GM11168 (cell line): ENCODE measurements around the gene OTOGL.
"Not testable (repeated sequence)": the region's sequence is repeated elsewhere in the genome, so short reads cannot be mapped to it uniquely, and the experiment has no call there.

ENCODE experiments used
- in situ Hi-C: fragments of 300-500 bp; cut with MboI; formaldehyde crosslinking; loops from one replicate; pipeline ENCODE4 v1.12.0; 2022; ENCODE audit warnings: low sequenced_read_pairs; ENCODE audit not compliant: unreplicated experiment

The OTOGL gene

DNA sequence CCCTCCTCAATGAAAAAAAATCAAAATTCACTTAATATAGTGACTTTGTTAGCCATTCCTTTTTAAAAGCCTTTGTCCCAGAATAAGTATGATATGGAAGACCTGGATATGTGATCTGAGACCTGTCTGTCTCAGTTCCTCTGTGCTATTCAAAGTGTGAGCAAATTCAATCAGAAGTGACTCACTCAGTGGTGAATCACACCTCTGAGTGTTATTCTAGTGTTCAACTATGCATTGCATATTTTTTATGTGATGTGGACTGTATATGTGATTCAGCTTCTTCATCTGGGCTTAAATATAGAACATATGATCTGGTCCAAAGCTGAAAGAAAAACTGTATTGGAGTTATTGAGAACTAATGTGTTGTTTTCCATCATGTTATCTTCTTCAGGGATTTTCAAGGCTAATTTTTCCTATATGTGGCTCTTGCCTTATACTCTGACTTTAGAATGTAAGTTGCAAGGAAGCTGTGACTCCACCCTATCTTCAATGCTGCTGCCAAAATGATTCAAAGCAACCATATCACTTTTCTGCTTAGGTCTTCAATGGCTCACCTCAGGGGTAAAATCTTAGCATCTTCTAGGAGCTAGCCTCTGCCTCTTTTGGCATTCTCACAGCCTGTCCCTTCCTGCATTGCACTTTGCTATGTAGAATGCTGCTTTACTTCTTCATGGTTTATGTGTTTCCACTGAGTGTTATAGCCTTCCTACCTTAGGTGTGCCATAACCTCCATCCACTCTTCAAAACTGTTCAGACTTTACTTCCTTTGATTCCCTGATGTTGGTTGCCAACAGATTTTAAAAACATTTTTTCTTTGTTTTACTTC is 169.8 kb downstream of the OTOGL start:
- in situ Hi-C loops: loop anchor here (10.0 kb wide), 1 partner anchor 84 kb away; no protein-coding TSS in a partner anchor

DNA sequence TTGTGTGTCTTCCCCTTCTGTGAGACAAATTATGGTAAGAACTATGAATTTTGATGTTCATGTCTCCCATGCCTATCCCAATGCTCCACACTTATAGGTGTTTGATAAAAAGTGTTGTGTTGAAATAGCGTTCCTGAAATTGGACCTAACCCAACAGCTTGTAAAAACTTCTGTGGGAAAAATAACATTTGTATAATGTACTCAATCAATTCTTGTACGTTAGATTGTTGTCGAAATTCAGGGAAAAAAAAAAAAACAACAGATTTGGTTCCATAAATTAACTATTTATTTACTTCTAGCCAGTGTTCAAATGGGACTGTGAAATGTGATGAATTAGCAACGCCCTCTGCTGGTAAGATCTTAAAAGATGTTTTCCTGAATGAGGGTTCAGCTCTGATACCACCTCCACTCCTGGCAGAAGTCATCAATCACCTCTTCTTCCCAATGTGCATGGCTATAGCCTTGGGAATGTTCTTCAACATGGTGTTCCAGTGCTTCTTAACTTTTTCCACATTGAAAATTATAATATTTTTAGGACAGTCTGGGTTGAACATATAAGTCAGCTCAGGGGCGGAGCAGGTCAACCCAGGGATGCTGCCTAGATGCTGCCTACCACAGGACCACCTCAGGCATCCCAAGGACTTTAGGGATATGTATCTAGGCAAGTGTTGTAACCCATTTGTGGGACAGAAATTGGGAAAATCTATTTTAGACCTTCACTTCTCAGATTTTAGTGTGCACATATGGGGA is 170.6 kb downstream of the OTOGL start:
- in situ Hi-C loops: loop anchor here (10.0 kb wide), 1 partner anchor 85 kb away; no protein-coding TSS in a partner anchor

DNA sequence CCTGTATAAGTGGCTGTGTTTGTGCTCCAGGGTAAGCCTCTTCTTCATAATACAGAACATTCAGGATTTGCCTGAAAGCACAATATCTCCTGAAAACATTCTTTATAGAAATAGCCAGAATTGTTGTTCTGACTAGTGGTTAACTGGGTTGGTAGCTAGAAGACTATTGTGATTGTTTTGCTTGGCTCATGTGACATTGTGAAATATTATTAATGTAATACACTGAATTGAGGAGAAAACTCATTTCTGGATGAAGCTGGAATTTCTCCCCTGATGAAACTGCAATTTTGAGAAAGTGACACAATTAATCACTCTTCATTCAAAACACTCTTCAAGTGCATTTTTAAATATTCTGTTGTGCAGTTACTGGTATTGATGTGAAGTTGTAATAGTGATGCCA is 172.4 kb downstream of the OTOGL start:
- in situ Hi-C loops: no loop called here

DNA sequence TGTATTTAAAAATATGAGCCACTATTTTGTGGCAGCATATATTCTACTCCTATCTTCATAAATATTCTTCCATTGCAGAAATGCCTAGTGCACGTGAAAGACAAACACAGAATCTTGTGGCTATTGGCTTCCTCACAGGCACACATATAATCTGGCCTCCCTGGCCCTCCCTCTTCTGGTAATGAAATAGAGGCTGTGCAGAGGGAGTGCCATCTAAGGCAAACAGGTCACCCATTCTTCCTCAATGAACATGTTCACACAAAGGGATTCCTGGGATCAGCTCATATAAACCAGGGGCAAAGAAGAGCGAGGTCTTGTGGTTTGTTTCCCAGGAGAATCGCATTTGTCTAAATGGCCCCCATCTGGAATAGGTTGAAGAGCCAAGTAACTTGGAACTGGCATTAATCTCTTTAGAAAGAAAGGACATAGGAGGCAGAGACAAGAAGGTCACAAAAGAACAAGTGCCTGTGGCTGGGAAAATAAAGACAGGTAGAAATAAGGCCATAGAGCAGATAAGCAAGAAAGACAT is 173.1 kb downstream of the OTOGL start:
- in situ Hi-C loops: no loop called here

DNA sequence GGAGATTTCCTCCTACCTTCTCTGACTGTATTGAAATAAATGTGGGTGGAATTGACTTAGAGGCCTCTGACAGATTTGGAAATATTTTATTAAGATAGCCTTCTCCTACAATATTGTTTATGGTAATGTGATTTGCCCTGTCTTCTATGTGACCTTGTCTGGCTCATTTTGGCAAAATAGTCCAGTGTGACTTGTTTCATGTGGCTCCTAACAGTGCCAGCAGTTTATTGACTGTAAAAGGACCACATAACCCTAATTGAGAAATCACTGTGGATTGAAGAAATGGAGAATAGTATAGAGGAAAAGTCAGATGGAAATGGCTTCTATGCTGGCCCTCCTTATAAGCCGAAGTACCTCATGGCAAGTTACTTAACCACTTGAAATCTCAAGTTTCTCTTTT is 173.8 kb downstream of the OTOGL start:
- in situ Hi-C loops: no loop called here

DNA sequence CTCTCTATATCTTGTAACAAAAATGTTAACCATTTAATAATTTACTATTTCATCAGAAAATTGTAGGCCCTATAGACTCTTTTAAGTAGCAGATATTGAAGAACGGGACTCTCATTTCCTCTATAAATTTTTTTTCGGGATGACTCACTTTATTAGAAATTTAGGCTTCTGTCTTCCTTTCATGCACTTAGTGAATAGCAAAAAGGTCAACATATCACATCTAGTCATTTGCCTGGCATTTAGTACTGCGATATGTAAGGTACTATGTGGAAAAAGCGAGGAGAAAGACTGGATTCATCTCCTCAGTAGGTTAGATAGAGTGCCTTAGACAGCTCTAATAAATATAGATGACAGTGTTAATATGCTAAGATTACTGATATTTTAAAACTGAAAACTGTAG is 178.4 kb downstream of the OTOGL start:
- in situ Hi-C loops: no loop called here

DNA sequence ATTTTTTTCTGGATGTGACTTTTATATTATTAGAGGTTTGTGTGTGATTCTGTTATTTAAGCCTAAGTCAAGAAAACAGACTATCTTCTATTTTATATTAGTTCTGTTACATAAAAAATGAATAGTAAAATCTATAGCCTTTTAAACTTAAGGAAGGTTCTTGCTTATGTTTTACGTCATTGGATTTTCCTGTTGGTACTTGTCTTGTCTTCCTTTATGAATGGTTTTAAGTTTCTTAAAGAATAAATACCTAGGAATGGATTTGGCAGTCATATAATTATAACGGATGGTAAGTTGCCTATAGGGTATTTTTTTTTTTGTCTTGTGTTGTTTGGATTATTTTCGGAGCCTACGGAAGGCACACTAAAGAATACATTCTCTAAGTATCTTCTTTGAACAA is 182.9 kb downstream of the OTOGL start:
- in situ Hi-C loops: no loop called here

DNA sequence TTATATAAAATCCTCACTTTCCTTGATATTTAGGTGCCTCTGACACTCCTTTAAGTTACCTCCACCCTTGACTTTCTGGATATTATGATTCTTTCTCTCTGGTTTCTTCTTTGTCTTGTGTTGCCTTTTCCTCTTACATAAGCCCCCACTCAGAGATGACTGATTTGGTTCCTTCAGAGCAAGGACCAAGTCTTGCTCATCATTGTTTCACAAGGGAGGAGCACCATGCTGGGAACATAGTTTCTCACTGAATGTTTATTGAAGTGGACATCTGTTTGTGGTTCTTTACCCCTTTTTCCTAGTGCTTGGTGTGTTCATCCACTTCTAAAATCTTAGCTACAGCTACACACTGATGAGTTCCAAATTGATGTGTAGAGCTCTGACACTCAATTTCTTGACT is 183.4 kb downstream of the OTOGL start:
- in situ Hi-C loops: no loop called here

DNA sequence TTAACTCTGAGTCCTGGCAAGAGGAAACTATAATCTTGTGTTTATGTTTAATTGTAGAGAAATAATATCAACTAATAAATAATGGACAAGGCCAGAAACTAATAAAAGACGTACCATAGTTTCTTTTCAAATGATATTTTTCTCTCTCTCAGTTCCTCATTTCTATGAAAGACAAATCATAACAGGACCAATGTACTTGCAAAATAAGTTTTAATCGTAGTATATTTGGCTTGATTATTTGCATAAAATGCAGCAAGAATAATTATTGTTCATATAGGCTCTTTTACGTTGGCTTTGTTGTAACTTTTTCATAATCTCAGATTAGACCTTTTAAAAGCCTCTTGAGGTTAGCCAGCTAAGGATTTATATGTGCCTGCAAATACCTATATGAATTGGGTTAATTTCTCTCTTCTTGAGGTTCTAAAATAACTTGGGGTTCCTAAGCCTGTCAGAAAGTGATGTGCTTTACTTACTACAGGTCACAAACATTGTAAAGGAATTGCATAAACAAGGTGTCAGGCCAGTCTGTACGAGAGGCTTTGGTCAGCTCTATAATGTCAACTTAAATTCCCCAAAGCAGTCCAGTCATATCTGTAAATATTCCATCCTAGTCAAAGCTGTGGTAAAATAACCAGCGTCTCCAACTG is 191.9 kb downstream of the OTOGL start:
- in situ Hi-C loops: no loop called here

DNA sequence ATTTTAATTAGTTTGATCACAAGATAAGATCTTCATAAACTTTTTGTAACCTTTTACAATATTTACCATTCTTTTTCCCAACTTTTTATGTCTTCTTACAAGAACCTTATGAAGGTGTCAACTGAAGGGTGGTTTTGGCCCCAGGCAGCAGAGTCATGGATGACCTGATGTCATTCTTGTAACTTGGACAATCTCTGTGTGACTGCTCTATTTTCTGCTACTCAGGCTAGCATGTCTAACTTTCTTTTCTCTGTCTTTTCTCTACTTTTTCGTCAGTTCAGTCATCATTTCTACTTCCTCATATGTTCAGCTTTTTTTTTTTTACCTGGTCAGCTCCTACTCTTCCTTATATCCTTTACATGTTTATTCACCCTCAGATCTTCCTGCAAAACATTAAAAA is 194.0 kb downstream of the OTOGL start:
- in situ Hi-C loops: no loop called here

DNA sequence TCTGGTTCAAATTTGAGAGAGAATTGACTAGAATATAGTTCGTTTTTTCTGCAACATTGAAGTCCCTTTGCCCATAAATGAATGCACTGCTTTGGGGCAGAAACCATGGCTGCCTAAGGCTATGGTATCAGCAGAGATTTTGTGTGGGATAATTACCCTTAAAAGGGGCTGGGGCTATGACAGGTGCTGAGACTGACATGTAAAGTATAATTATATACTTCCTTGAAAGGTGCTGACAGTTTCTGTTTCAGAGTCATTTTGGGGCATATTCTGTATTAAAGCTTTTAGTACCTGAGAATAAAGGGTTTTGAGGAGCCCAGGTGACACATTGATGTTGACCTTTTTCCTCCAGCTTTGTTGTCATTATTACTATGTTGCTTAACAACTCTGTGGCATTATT is 194.4 kb downstream of the OTOGL start:
- in situ Hi-C loops: no loop called here

DNA sequence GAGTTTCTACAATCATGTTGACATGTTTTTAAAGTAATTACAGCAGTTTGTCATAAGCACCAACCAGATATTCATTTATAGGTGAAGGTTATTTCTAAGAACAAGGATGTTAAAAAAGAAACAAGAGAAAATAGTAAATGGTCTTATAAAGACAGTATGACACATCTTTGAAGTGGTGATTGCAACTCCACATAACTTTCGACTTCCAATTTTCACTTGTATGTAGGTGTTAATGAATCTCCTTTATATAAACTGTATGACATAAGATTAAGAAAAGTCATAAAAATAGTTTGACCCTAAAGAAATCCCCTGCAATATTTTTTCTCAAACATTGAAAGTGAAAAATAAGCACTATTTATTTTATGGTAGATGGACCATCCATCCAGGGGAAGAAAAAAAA is 199.9 kb downstream of the OTOGL start:
- in situ Hi-C loops: no loop called here

DNA sequence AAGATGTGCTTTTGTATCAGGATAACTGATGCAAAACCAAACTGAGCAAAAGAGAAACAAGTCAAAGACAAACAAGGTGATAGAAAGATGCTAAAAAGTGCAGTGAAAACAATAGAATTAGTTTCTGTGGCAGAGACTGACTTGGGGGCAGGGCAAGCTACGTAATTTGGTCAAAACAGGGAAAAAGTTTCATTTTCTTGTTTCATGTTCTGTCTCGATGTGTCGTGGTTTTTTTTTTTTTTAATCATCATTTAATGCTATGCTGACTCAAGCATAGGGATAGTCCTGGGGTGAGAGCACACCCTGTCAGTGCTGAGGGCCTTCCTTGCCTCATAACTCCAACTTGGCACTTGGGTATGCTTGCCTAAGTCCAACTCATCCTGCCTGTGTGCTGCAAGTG is 200.6 kb downstream of the OTOGL start:
- in situ Hi-C loops: no loop called here

DNA sequence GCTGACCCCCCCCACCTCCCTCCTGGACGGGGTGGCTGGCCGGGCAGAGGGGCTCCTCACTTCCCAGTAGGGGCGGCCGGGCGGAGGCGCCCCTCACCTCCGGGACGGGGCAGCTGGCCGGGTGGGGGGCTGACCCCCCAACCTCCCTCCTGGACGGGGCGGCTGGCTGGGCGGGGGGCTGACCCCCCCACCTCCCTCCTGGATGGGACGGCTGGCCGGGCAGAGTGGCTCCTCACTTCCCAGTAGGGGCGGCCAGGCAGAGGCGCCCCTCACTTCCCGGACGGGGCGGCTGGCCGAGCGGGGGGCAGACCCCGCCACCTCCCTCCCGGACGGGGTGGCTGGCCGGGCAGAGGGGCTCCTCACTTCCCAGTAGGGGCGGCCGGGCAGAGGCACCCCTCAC is 208.1 kb downstream of the OTOGL start:
- in situ Hi-C loops: not testable (repeated sequence)

DNA sequence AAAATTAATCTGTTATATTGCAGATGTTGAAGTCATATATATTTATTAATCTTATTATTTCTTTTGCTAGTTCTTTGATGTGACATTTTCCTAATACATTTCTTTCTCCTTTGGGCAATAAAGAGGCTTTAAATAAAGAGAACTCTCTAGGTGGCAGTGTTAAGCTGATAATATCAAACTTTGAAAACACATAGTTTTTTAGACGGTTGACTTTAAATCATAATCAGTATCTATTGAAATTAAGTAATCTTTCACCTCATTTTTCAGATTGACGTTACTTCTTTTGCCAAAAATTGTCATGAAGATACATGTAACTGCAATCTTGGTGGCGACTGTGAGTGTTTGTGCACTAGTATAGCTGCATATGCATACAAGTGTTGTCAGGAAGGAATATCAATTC is 213.9 kb downstream of the OTOGL start:
- in situ Hi-C loops: no loop called here

DNA sequence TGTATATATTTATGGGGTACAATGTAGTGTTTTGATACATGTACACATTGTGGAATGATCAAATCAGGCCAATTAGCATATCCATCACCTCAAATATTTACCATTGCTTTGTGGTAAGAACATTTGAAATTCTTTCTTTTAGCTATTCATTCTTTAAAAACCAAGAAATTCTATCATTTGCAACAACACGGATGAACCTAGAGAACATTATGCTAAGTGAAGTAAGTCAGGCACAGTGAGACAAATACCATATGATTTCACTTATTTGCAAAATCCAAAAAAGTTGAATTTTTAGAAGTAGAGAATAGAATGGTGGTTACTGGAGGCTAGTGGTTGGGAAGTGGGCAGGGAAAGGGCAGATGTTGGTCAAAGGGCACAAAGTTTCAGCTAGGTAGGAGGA is 215.4 kb downstream of the OTOGL start:
- in situ Hi-C loops: no loop called here

DNA sequence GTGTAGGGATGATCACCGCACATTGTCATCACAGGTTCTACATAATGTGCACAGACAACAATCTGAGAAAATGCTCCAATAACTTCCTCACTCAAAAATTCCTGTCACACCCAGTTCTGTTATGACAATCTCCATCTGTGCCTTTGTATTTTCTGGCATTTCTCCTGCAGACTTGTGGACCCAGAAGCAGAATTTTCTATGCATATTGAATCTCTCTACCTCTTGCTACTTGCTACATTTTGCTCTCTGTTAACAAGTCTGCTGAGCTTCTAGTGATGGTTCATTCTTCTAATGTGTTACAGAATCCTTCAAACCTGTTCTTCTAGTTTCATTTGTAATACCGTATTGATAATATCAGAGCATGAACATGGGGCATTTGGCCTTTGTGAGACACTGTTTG is 216.9 kb downstream of the OTOGL start:
- in situ Hi-C loops: no loop called here

DNA sequence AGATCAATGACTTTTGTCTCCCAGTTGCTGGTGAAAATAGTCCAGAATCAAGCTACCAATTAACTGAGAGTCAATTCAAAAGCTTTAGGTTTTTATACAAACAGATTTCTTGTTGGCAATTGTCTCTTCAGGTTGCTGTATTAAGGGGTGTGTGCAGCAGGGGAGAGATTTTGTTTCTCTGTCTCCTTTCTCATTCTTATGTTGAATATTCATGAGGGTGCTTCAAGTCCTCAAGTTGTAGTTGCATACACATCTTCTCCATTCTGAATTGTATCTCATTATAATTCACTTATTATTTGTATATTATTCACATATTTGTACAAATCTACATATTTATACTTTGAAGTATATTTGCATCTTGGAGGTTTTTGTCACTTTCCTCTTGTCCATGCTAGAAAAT is 218.0 kb downstream of the OTOGL start:
- in situ Hi-C loops: no loop called here

DNA sequence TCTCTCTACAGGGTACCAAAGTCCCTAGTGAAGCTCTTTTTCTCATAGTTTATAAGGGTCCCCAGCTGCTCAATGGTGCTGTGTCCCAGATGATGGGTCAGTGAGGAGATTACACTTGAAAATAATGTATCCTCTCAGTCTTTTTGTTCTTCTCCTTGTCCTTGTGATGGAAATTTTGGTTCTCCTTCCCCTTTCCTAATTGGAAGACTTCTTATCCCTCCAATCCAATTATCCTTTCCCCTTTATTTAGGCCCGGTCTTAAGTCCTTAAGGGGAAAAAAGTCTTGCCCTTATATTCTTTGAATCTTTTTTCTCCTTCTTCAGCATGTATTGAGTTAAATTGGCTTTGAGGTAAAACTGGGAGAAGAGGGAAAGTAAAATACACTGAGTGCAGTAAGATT is 218.6 kb downstream of the OTOGL start:
- in situ Hi-C loops: no loop called here

DNA sequence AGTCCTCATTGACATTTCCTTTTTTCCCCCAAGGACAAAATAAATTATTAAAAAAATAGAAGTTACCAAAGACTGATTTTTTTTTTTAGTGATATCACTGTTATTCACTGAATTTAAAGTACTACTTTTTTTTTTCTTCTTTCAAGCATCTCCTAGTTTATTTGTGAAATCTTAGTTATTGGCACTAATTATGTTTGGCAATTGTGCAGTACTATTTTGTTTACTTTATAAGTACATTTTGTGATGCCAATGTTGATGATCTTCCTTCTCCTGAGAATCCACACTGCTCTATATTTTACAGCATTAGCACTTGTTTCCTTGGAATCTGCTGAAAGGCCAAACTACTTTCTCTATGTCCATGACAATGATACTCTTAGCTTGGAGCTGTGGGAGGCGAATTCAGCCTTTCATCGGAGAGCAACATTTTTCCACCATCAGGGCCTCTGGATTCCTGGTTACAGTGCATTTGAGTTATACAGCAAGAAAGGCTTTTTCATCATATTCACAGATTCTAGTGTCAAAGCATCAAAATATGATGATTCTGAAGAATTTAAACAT is 220.9 kb downstream of the OTOGL start:
- in situ Hi-C loops: no loop called here

DNA sequence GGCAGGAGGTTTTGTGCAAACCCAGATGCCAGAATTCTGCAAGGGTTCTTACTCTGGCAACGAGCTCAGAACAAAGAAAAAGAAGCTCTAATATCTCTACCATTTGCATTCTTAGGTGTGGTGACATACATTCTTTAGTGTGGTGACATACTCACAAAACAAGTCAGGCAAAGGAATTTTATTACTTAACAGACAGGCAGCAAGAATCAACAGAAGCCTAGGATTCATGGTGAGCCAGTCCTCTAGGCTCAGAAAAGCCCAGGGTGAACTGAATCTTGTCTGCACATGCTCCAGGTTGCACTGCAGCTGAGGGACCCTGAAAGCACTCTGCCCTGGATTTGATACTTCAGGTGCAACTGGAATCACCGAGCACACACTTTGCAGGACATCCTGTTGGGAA is 222.3 kb downstream of the OTOGL start:
- in situ Hi-C loops: no loop called here
